Activated CD8-positive, alpha-beta memory T cell treated with anti-CD3 and anti-CD28 coated beads for 24 hours (primary cell): ENCODE data around the gene IL1RAPL1.

ENCODE experiments used
- DNase-seq: peaks from one replicate; pipeline ENCODE4 v3.0.0-alpha.2; 2020

Gene IL1RAPL1

DNA sequence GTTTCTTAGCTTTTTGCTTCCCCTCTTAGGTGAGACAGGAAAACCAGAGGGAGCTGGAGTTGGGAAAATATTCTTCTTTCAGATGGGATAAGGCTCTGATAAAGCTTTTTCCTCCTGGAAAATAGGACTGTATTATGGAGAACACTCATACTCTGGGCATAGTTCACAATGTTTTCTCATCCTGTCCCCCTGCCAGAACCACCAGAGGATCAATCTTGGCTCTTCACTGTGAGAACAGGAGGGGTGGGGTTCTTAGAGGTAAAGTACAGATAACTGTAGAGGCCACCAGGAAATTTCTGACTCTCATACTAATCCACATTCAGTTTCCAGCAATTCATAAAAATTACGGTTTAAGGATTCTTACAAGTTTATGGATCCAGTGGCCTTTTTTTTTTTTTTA is 966.3 kb downstream of the IL1RAPL1 start:
- no peak for DNase-seq

DNA sequence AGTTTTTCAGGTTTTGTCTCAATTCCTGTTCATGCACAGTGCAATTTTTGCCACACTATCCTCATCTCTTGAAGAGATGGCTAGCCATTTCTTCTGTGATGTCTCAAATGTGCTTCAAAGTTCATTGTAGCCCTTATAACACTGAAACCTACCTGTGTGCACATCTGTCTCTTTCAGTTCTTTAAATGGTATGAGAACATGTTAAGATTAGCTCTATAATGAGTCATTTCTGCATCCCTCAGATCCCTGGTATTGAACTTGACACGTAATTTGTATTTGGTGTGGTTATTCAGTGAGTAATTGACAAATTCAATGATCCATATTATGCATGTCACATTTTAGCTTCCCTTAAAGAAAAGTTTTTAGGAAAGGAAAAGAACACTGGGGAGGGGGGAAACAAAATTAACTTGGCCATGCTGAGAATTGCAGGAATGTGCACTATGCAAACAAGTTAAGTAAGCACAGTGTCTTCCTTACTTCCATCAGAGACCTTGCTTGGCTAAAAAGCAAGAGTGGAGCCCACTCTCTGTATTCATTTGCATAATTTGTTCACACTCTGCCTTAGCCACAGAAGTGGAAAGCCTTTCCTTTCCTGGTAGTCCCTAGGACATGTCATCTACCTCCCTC is 968.3 kb downstream of the IL1RAPL1 start:
- no peak for DNase-seq

DNA sequence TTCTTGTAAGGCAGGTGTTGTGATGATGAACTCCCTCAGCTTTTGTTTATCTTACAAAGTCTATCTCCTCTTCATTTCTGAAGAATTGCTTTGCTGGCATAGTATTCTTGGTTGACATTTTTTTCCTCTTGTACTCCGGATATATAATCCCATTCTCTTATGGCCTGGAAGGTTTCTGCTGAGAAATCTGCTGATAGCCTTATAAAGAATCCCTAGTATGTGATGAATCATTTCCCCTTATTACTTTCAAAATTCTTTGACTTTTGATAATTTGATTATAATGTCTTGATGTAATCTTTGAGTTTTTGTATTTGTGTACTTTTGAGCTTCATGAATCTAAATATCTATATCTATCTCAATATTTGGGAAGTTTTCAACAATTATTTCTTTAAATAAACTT is 972.8 kb downstream of the IL1RAPL1 start:
- no peak for DNase-seq

DNA sequence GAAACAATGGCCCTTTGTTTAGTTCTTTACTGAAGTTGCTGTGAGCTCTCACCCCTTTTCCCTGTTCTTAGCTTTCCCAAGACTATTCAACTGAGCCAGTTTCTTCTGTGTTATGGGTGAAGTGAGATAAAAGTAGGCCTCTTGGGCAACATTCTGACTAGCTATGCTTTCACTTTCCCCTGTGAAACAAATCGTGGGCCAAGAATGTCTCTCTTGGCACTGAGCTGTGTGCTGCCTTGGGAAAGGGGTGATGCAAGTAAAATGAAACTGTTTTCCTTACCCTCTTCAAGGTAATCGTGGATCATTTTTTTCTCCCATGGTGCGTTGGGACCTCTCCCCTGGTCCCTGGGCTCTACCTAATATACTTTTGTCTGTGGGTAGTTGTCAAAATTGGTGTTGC is 974.2 kb downstream of the IL1RAPL1 start:
- no peak for DNase-seq

DNA sequence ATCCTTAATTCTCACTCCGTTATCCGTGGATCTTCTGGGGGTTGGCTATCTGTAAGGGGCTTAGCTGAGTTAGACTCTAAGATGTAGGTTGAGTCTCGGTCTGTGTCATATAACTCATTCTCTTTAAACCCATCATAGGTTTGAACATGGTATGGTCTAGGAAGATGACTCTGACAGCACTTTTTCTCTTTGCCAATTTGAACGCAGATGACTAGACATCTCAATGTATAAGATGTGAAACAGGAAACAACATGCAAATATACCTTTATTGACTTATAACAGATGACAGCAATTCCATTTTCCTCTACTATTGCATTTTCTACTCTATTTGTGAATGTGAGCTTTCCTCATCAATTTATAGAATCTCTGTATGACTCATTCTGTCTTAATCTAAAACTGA is 993.3 kb downstream of the IL1RAPL1 start:
- no peak for DNase-seq

DNA sequence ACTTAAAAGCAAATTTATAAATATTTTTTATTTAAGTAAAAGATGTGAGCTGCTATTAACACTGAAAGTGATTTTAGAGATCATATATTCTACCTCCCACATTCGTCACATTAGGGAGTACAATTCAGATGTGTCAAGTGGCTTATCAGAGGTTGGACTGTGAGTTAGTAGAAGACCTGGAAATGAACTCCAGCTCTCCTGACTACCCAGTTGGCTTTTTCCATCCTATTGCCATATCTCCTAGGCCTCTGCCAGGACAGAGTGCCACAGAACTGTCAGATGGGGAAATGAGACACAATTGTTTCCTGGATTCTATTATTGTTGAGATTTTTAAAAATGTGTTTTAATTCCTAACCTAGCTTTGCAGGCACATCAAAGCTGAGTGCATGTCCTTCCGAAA is 994.0 kb downstream of the IL1RAPL1 start:
- no peak for DNase-seq

DNA sequence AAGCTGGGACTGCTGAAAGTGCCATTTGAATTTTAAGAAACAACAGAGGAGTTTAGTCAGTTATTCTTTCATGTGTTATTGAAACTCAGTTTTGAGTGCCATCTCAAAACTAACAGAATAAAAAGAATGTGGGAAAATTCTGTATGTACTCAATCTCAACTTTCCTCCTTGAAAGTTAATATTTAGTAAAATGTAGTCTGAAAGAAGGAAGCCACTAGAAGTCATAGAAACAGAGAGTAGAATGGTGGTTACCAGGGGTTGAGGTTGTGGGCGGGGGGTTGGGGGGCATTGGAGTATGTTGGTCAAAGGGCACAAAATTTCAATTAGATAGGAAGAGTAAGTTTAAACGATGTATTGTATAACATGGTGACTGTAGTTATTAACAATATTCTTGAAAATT is 999.9 kb downstream of the IL1RAPL1 start:
- DNase-seq, result no peak

DNA sequence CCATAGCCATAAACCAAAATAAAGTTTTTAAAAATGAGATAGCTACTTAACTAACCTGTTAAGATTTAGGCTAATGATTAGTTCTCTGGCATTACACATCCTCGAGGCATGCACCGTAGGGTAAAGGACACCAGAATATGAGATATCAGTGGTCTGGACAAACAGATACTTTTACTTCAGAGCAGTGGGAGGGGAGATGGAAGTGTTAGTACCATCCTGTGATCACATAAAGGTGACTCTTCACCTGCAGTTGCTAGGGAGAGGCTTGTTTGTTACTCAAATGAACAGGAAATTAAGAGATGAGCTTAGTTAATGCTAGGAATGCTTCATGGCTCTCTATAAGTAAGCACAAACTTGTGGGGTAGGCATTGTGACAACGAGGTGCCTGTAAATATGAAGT is 1003.7 kb downstream of the IL1RAPL1 start:
- DNase-seq, result no peak

DNA sequence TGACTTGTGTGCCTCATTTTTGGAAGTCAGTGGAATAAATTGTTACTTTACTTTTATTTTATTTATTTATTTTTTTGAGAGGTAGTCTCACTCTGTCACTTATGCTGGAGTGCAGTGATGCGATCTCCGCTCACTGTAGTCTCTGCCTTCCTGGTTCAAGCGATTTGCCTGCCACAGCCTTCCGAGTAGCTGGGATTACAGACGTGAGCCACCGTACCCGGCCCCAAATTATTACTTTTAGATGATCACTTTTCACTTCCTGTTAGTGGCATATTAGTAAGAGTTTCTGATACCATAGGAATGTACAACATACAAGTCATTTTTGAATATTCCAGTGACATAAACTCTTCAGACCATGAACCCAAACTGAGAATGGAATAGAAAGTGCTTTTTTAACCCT is 1017.1 kb downstream of the IL1RAPL1 start:
- DNase-seq, result no peak

DNA sequence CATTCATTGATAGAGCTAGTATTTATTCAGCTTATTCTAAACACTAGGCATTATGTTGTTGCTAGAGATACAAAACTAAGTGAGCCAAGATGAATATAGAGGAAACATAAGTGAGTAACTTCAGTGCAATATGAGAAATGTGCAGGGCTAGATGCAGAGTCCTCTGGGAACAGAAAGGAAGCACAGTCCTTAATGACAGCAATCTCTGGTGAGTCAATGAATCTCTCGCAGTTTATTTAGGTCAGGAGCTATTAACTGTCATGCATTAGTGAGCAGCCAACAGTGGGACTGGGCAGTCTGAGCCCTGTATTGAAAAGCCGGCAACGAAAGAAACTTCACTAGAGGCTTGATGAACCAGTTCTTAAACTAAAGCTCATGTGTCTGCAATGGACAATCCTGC is 1030.0 kb downstream of the IL1RAPL1 start:
- DNase-seq, result no peak

DNA sequence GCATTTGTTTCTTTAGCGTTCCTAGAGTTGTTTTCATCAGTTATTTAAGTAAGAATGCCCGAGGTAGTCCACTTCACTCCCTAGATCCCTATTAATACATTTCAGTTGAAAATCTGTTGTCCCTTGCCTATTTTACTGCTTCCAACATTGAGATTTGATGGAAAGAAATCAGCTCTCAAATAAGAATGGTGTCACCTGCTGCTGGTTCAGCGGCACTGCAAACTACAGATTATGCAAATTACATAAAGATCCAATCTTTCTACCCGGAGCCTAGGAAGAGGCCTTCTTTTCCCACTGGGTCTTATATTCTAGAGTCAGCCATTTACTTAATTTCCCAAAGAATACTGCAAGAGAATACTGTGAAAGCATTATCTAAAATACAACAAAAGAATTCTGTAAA is 1030.5 kb downstream of the IL1RAPL1 start:
- DNase-seq, result no peak

DNA sequence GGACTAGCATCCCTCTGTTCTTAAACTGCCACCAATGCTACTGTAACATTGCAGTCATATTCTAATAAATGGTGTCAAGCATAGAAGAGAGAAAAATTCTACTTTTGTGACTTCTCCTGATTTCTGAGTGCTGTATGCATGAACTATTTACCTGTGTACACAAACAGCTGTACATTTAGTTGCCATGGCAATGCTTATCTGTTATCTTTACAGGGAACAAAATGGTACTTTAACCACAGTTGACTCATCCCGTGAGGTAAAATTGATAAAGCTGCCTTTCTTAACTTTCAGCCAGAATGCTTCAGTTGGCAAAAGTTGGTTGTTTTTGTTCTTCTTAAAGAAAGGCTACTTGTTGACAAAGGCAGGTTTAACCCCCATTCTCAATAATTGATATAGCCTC is 1040.6 kb downstream of the IL1RAPL1 start:
- no peak for DNase-seq

DNA sequence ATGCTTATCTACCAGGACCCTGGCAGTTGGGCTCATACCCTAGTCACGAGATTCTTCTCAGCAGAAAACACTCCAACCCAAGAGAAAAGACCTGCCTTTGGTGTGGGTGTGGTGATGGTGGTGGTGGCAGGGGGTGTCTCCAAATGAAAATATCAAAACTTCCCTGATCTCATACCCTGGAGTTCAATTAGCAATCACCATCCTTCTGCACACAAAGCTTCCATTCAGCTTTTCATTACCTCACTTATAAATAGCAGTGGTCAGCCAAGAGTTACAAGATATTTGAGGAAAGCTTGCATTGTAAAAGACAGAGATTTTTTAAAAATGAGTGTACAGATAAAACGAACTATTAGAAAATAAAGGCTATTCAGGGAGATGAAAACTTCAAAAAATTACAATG is 1047.3 kb downstream of the IL1RAPL1 start:
- no peak for DNase-seq

DNA sequence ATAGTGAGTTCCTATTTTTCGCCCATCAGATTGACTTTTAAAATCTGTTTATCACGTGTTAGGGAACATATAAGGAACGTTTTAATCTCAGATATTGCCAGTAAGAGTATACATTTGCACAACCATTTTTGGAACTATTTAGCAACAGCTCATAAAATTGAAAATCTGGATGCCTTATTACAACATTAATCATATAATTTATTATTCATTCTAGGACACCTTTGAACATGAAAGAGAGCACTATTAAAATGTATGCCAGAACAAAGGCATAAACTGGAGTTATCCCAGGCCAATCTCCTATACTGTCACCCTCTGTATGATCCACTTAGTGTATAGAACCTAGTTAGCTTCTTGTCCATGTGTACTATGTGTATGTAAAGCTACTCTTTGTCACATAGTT is 1049.1 kb downstream of the IL1RAPL1 start:
- no peak for DNase-seq

DNA sequence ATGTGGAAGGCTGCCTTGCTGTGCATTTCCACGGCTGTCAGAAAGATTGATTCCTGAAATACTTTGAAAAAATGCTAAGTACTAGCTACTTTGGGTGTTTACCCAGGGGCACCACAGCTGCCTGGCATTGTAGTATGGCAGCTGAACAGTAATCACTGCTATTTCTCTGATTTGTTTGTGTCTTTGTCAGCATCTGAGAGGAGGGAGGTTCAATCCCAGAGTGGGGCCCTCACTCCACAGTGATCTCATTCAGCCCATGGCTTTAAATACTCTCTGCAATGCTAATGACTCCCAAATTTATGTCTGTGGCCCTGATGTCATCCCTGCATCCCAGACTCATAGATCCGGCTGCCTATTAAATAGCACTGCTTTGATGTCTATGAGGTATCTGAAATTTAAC is 1052.9 kb downstream of the IL1RAPL1 start:
- DNase-seq, result no peak

DNA sequence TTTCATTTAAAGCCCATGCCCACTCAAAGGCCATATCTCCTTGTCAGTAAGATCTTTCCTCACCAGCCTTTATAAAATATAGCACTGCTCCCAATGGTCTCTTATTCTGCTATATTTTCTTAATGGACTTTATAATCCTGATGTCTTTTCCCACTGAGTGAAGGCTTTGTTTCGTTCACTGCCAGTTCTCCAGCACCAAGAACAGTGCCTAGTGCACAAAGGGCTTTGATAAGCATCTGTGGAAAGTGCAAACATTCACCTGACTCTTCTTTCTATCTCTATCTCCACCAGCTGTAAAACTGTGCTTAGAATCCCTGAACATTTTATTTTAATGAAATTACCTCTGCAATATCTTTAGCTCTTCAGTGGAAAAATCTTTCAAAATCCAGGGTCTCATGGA is 1054.2 kb downstream of the IL1RAPL1 start:
- no peak for DNase-seq

DNA sequence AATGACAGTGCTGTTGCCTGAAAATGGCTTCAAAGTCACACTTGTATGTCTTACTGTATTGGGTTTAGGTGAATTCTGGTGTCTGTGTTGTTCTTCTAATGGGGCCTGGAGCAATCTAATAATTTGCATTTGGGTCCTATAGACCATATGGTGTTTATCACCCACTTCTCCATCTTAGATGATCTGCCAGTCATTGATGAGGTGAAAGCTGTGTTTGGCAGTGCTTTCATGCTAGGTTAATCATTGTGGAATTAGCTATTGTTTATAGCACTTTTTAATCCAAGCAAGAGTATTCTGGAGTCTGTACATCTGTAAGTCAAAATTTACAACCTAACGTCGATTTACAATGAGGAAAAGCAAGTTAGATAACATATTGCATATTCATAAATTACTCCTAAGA is 1055.9 kb downstream of the IL1RAPL1 start:
- no peak for DNase-seq

DNA sequence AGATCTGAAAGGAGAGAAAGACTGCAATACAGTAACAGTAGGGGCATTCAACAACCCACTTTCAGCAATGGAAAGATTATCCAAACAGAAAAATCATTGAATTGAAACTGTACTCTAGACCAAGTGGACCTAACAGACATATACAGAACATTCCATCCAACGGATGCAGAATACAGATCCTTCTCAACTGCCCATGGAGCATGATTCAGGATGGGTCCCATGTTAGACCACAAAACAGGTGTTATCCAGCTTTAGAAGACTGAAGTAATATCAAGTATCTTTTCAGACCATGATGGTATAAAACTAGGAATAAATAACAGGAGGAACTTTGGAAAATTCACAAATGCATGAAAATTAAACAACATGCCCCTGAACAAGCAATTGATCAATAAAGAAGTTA is 1060.9 kb downstream of the IL1RAPL1 start:
- no peak for DNase-seq

DNA sequence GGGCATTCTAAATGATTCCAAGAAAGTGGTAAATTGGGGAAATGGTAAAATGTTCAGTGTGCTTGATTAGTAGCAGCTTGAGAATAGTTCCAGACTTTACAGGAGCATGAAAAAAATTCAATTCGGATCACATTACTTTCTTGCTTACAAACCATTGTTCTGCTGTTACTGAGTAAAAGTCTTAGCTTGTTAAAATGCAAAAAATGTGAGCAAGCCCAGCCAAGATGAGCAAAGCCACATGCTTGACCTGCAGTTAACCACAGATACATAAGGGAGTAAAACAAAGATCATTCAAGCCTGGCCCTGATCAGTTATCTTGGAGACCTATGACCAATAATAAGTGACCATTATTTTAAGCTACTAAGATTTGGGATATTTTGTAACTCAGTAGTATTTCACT is 1065.2 kb downstream of the IL1RAPL1 start:
- no peak for DNase-seq

DNA sequence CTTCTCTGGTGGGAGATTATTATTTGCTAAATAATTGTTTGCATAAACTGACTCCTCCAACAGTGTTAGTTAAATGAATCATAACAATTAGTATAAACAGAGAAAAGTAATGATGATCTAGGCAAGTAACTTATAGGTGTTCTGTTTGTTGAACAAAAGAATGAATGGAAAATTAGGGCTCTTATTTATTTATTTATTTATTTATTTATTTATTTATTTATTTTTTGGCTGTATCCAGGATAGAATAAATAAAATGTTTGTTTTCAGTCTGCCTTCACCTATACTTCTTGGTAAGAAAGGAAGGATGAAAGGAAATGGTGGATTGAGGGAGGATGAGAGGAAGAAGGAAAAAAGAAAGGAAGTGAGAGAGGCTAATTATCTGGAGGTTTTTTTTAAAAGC is 1066.5 kb downstream of the IL1RAPL1 start:
- no peak for DNase-seq

DNA sequence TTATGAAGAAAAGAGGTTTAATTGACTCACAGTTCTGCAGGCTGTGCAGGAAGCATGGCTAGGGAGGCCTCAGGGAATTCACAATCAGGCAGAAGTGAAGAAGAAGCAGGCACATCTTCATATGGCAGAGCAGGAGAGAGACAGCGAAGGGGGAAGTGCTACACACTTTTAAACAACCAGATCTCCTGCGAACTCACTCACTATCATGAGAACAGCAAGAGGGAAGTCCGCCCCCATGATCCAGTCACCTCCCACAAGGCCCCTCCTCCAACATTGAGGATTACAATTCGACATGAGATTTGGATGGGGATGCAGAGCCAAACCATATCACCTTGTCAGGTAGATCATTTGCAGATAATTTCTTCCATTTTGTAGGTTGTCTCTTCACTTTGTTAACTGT is 1072.7 kb downstream of the IL1RAPL1 start:
- DNase-seq, result no peak

DNA sequence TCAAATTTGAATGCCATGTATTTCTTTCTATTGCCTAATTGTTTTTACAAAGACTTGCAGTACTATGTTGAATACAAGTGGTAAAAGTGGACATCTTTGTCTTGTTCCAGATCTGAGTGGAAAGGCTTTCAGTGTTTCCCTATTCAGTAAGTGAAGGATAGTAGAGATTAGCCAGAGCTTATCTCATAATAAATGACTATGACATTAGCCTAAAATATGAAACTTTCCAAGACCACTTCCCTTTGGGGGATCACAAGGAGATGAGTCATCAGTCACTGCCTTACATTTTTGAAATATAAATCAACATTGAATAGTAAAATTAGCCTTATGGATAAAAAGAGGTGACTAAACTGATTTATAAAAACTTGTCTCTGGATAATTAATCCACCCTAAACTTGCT is 1074.0 kb downstream of the IL1RAPL1 start:
- DNase-seq, result no peak

DNA sequence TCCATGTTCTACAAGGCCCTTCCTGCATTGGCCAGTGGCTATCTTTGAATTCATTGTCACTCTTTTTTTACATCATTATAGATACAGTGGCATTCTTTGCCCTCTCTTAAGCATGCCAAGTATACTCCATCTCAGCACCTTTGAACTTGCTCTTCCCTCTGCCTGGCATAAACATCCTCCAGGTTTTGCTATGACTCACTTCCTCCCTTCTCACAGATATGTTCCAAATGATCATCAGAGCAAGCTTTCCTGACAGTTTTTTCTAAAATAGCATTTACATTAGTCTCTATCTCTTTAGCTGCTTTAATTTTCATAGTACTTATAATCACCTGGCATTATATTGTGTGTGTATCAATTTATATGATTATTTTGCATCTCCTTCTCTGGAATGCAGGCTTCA is 1074.9 kb downstream of the IL1RAPL1 start:
- no peak for DNase-seq

DNA sequence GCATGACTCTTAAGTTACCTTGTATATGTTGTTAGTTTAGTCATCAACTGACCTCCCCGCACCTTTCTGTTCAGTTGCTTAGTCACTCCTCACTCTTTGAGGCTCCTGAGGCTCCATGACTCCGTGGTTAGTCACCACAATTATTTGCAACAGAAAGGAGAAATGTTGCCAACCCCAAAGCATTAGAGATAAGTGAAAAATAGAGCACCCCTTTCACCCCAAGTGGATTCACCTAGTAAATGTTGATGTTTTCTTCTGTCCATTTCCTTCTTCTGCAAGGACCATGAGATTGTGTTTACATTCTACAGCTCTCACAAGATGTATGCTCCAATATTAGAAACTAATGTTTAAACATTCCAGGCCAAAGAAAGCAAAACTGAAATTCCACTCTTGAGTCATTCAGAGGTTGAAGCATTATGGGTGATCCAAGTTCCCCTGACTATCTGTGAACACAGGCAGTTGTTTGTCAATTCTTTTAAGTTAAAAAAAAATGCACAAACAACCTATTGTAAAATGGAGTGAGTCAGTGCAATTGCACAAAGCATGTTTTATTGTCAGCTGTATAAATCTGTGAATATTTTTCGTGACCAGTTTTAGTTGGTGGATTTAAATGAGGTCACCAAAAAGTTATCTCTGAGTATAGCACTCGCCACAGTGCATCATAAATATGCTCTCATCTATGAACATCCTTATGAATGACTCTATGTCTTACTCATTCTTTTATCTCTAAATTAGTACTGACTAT is 1075.7 kb downstream of the IL1RAPL1 start:
- DNase-seq, result no peak

DNA sequence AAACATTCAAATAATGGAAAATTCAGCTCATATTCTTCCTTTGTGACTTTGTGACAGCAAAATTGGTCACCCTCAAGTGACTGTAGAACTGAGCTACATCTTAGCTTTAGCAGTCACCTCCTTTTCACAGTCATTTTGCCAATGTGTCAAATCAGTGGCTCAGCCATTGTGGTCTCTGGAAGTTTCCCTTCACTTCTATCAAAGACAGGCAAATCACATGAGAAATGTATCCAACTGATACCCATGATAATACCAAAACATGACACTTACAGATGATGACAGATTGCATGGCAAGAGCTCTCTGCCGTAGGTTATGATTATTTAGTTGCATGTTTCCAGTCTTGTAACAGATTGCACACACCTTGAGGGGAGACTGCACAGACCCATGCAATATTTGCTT is 1078.3 kb downstream of the IL1RAPL1 start:
- DNase-seq, result no peak
